ENCODE measurements around the gene FOXE3. TPM values are rescaled to one million over a fixed set of nuclear protein-coding genes. Genes with fewer than 3 reads are reported as not detected.

Gene FOXE3
- total RNA-seq (2021; ENCODE audit: unreplicated experiment), result 0.20 TPM
- 0.09 TPM in 2 replicates for polyA plus RNA-seq (2012)
- percentile 16 among the genes with signal in this experiment for Bru-seq, nascent RNA
- BruChase-seq, experiment 1, labeled RNA remaining after a 6-hour chase, result percentile 47 among the genes with signal in this experiment
- BruChase-seq, experiment 2, labeled RNA remaining after a 2-hour chase, result percentile 47 among the genes with signal in this experiment
- long read RNA-seq, result 0 reads

GRCh38 chr1:47415728-47416318, at the start of gene FOXE3:
TSS of gene FOXE3 (plus strand) at chr1:47416285. CDS start at chr1:47416316, 31 bp downstream.
- ATAC-seq, result no peak
- H3K4me2 ChIP-seq (ENCODE audit: low read length), result no peak within 1 kb of the TSS
- H3K9ac ChIP-seq (ENCODE audit: low read length), result no peak within 1 kb of the TSS
- TF ChIP-seq SIN3A (IDR thresholded peaks at IDR 0.05; ENCODE audit: low read depth) (no peak), CTCF (IDR thresholded peaks at IDR 0.05 in 2 of 3, conservative IDR thresholded peaks at IDR 0.05 in 1 of 3; ENCODE audit: borderline replicate concordance in 1 of 3, insufficient read depth in 1 of 3, low read depth in 2 of 3, low read length in 2 of 3) (no peak), YY1 (IDR thresholded peaks at IDR 0.05; ENCODE audit: extremely low read depth, insufficient replicate concordance, low read depth, low read length) (no peak), SRF (IDR thresholded peaks at IDR 0.05; ENCODE audit: low read depth) (no peak), RAD21 (IDR thresholded peaks at IDR 0.05; ENCODE audit: low read depth) (no peak), FOSL1 (IDR thresholded peaks at IDR 0.05; ENCODE audit: low read depth) (no peak), REST (IDR thresholded peaks at IDR 0.05; ENCODE audit: low read depth) (no peak), SP1 (IDR thresholded peaks at IDR 0.05; ENCODE audit: low read depth) (no peak), CBX3 (IDR thresholded peaks at IDR 0.05; ENCODE audit: low read depth) (no peak), POLR2AphosphoS5 (IDR thresholded peaks at IDR 0.05; ENCODE audit: low read depth, low read length) (no peak), MAX (IDR thresholded peaks at IDR 0.05) (no peak)
- TF ChIP-seq, protein P1, sequence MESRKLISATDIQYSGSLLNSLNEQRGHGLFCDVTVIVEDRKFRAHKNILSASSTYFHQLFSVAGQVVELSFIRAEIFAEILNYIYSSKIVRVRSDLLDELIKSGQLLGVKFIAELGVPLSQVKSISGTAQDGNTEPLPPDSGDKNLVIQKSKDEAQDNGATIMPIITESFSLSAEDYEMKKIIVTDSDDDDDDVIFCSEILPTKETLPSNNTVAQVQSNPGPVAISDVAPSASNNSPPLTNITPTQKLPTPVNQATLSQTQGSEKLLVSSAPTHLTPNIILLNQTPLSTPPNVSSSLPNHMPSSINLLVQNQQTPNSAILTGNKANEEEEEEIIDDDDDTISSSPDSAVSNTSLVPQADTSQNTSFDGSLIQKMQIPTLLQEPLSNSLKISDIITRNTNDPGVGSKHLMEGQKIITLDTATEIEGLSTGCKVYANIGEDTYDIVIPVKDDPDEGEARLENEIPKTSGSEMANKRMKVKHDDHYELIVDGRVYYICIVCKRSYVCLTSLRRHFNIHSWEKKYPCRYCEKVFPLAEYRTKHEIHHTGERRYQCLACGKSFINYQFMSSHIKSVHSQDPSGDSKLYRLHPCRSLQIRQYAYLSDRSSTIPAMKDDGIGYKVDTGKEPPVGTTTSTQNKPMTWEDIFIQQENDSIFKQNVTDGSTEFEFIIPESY (IDR thresholded peaks at IDR 0.05; ENCODE audit: extremely low read depth, insufficient replicate concordance, low read length), result no peak
- CTCF ChIA-PET, result no interaction called here
- no peaks in the 10 kb centered on the region for H3K4me1 ChIP-seq (ENCODE audit: control insufficient read depth in 1 of 2, insufficient read depth in 2 of 2, low read length in 2 of 2)
- RAD21 ChIA-PET (ENCODE audit: low non-redundant PET in 1 of 2, low total read pairs in 2 of 2, uncharacterized antibody in 2 of 2, unreplicated experiment in 2 of 2), result no interaction called here
- BruUV-seq (replicated peaks), result no TSS peak
- no peak within 1 kb of the TSS for H2AFZ ChIP-seq (ENCODE audit: low read depth, low read length, poor library complexity, severe bottlenecking)
- intact Hi-C loops (cut with micrococcal nuclease), result no loop called here
- H4K20me1 ChIP-seq (ENCODE audit: insufficient read depth), result no peaks in the 10 kb centered on the region
- no peak for DNase-seq (ENCODE audit: low read depth, low spot score)
- H3K27ac ChIP-seq (ENCODE audit: low read depth, low read length), result no peak within 1 kb of the TSS
- no peaks in the 10 kb centered on the region for H3K9me2 ChIP-seq (ENCODE audit: insufficient read depth)
- H3K36me3 ChIP-seq (ENCODE audit: control insufficient read depth in 1 of 2, insufficient read depth in 2 of 2, low read length in 2 of 2), result no peaks in the 10 kb centered on the region
- POLR2A ChIA-PET, result no interaction called here
- H3K79me2 ChIP-seq (ENCODE audit: insufficient read depth, low read length), result no peaks in the 10 kb centered on the region
- H3K27me3 ChIP-seq (ENCODE audit: insufficient read depth, low read length), result no peaks in the 10 kb centered on the region
- H3K9me3 ChIP-seq (ENCODE audit: control insufficient read depth in 1 of 2, insufficient read depth in 1 of 2, low read depth in 1 of 2, low read length in 2 of 2), result no peaks in the 10 kb centered on the region
- H3K4me3 ChIP-seq (replicated peaks in 1 of 2; ENCODE audit: low read depth in 1 of 2, low read length in 2 of 2), result no peak within 1 kb of the TSS

All from HCT116 (cell line).